ENCODE data around the gene KRTAP10-2.

DNA sequence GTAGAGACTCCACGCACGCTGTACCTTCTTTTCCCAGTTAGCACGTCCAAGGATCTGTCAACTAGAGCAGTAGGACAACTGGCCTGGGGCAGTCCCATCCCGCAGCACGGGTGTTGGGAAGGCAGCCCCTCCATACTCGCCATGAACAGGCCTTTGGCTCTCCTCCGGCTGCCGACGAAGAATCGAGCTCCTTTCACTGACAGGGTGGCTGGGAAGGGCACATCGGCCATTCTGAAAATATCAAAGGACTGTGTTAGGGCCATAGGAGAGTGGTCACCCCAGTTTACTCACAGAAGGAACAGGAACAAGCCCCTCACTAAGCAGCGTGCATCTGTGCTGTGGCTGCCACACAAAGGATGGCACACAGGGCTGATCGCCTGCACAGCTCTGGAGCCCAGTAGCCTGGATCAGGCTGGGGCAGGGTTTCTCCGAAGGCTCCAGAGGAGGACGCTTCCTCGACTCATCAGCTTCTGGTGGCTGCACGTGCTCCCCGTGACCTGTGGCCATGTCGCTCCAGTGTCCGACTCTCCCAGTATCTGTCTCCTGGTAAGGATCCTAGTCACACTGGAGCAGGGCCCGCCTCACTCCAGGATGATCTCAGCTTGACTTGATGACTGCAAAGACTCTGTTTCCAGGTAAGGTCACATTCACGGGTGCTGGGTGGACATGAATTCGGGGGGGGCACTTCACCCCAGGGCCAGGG lies 20.3 kb downstream of the KRTAP10-2 start:
- TF ChIP-seq, protein P1, sequence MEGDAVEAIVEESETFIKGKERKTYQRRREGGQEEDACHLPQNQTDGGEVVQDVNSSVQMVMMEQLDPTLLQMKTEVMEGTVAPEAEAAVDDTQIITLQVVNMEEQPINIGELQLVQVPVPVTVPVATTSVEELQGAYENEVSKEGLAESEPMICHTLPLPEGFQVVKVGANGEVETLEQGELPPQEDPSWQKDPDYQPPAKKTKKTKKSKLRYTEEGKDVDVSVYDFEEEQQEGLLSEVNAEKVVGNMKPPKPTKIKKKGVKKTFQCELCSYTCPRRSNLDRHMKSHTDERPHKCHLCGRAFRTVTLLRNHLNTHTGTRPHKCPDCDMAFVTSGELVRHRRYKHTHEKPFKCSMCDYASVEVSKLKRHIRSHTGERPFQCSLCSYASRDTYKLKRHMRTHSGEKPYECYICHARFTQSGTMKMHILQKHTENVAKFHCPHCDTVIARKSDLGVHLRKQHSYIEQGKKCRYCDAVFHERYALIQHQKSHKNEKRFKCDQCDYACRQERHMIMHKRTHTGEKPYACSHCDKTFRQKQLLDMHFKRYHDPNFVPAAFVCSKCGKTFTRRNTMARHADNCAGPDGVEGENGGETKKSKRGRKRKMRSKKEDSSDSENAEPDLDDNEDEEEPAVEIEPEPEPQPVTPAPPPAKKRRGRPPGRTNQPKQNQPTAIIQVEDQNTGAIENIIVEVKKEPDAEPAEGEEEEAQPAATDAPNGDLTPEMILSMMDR (IDR thresholded peaks at IDR 0.05 in 2 of 3, conservative IDR thresholded peaks at IDR 0.05 in 1 of 3; ENCODE audit: insufficient read depth in 2 of 3, low read depth in 1 of 3, low read length in 3 of 3) = no peak
- no peak for TF ChIP-seq ZNF384 (IDR thresholded peaks at IDR 0.05; ENCODE audit: low read depth, low read length)
- TF ChIP-seq NR2C1 (IDR thresholded peaks at IDR 0.05) = no peak
- TF ChIP-seq NR2C1 (tag; IDR thresholded peaks at IDR 0.05) = no peak
- no peak for TF ChIP-seq POLR2AphosphoS5 (IDR thresholded peaks at IDR 0.05; ENCODE audit: control insufficient read depth, insufficient read depth, low read depth, low read length)
- no peak for TF ChIP-seq ELK1 (CRISPR knock-in tag; IDR thresholded peaks at IDR 0.05)
- TF ChIP-seq, protein P2, sequence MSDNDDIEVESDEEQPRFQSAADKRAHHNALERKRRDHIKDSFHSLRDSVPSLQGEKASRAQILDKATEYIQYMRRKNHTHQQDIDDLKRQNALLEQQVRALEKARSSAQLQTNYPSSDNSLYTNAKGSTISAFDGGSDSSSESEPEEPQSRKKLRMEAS (CRISPR knock-in tag; IDR thresholded peaks at IDR 0.05) = no peak
- TF ChIP-seq CBX2 (IDR thresholded peaks at IDR 0.05; ENCODE audit: insufficient read depth, low read length, poor library complexity, severe bottlenecking) = no peak
- no peak for TF ChIP-seq DEAF1 (CRISPR knock-in tag; IDR thresholded peaks at IDR 0.05)
- no peak for TF ChIP-seq KLF1 (tag; IDR thresholded peaks at IDR 0.05)

Measured in K562 (cell line).